Kidney epithelial cell (primary cell): Measurements from ENCODE around the gene KCNH5. TPM values are rescaled to one million over a fixed set of nuclear protein-coding genes. Genes with fewer than 3 reads are reported as not detected.

Experiments used
- DNase-seq: peaks from one replicate; pipeline ENCODE4 v3.0.0-alpha.2; 2010; ENCODE audit warnings: low read depth
- H3K27me3 ChIP-seq: 2 replicates; pipeline ENCODE4 v1.6.0; 2011; ENCODE audit warnings: low read length; ENCODE audit not compliant: control insufficient read depth, insufficient read depth
- H3K36me3 ChIP-seq: 2 replicates; pipeline ENCODE4 v1.5.1; 2011; ENCODE audit warnings: low read length; ENCODE audit not compliant: control insufficient read depth, insufficient read depth
- H3K4me3 ChIP-seq: 2 replicates; pipeline ENCODE4 v1.5.1; 2011; ENCODE audit warnings: low read depth, mild to moderate bottlenecking, control low read depth, low read length
- CTCF ChIP-seq: IDR thresholded peaks from 2 replicates; pipeline ENCODE4 v1.5.1; 2011; ENCODE audit warnings: mild to moderate bottlenecking, moderate library complexity, low read length, control low read depth, inconsistent platforms; ENCODE audit not compliant: insufficient read depth, poor library complexity, severe bottlenecking
- total RNA-seq: library from RNA; depleted of rRNA; stranded (reverse); fragments of >200 nt; gene quantifications from 2 replicates; pipeline ENCODE4 v1.2.3, GENCODE V29; 2015

Gene KCNH5
- total RNA-seq, 1 donor from 2014 or later = not detected

GRCh38 chr14:62694075-62694474 is 351.2 kb downstream of the KCNH5 start:
- Histone ChIP-seq H3K27me3 (no peaks in the 10 kb centered on the region), H3K4me3 (no peak overlapping the region), H3K36me3 (no peaks in the 10 kb centered on the region)
- no peak for DNase-seq
- no peak for TF ChIP-seq CTCF

GRCh38 chr14:62692490-62693106 is 352.7 kb downstream of the KCNH5 start:
- Histone ChIP-seq H3K27me3 (no peaks in the 10 kb centered on the region), H3K4me3 (no peak overlapping the region), H3K36me3 (no peaks in the 10 kb centered on the region)
- TF ChIP-seq CTCF = no peak
- DNase-seq = no peak

- no peaks in the 10 kb centered on the region for H3K27me3 ChIP-seq
- DNase-seq = peak; percentile 38
- TF ChIP-seq CTCF = no peak
- no peak overlapping the region for H3K4me3 ChIP-seq
- no peaks in the 10 kb centered on the region for H3K36me3 ChIP-seq
Observed at GRCh38 chr14:62691647-62692489, 353.4 kb downstream of the KCNH5 start.

- Histone ChIP-seq H3K4me3 (no peak overlapping the region), H3K36me3 (no peaks in the 10 kb centered on the region), H3K27me3 (no peaks in the 10 kb centered on the region)
- TF ChIP-seq CTCF = no peak
- no peak for DNase-seq
Observed at GRCh38 chr14:62689733-62690132, 355.5 kb downstream of the KCNH5 start.

GRCh38 chr14:62687818-62688217 is 357.4 kb downstream of the KCNH5 start:
- DNase-seq = no peak
- no peaks in the 10 kb centered on the region for H3K36me3 ChIP-seq
- H3K4me3 ChIP-seq = no peak overlapping the region
- no peak for TF ChIP-seq CTCF
- no peaks in the 10 kb centered on the region for H3K27me3 ChIP-seq
